Muscle of arm (tissue), 12 donors: ENCODE measurements around the gene NCOA3. TPM values are rescaled to one million over a fixed set of nuclear protein-coding genes. Genes with fewer than 3 reads are reported as not detected.
"Not testable (repeated sequence)": the region's sequence is repeated elsewhere in the genome, so short reads cannot be mapped to it uniquely, and the experiment has no call there.

Experiments used
- DNase-seq: peaks from one replicate; pipeline ENCODE4 v3.0.0-alpha.2; 2013
- polyA plus RNA-seq, 12 donors: library from polyadenylated mRNA; unstranded; fragments of 120-200 nt; gene quantifications; one replicate each; pipeline ENCODE4 v1.2.1, GENCODE V29; 2013; ENCODE audit not compliant: insufficient read length in 12 of 12

The NCOA3 gene
- polyA plus RNA-seq, 12 donors, result 12.4 to 26.2 (median 15.2) TPM; not detected in 1

- DNase-seq, result no peak
Measured at GRCh38 chr20:47499053-47499452, 2.6 kb upstream of the NCOA3 start.

GRCh38 chr20:47500082-47500481, 1.6 kb upstream of the NCOA3 start:
- not testable (repeated sequence) for DNase-seq

GRCh38 chr20:47500554-47500953, 1.1 kb upstream of the NCOA3 start:
- DNase-seq, result no peak

GRCh38 chr20:47501116-47501481, 588 bp upstream of the NCOA3 start:
- no peak for DNase-seq

- DNase-seq, result peak; percentile 36
Measured at GRCh38 chr20:47502271-47503239, 868 bp downstream of the NCOA3 start.

GRCh38 chr20:47503685-47504084, 2.0 kb downstream of the NCOA3 start:
- DNase-seq, result no peak

GRCh38 chr20:47506335-47506734, 4.6 kb downstream of the NCOA3 start:
- no peak for DNase-seq

GRCh38 chr20:47506850-47507249, 5.2 kb downstream of the NCOA3 start:
- DNase-seq, result no peak

GRCh38 chr20:47507275-47507981, 5.7 kb downstream of the NCOA3 start:
- DNase-seq, result not testable (repeated sequence)

GRCh38 chr20:47508278-47508677, 6.6 kb downstream of the NCOA3 start:
- no peak for DNase-seq

- no peak for DNase-seq
Measured at GRCh38 chr20:47509104-47509661, 7.5 kb downstream of the NCOA3 start.

- no peak for DNase-seq
Measured at GRCh38 chr20:47509685-47510084, 8.0 kb downstream of the NCOA3 start.

- DNase-seq, result no peak
Measured at GRCh38 chr20:47515843-47516242, 14.2 kb downstream of the NCOA3 start.

- no peak for DNase-seq
Measured at GRCh38 chr20:47521059-47521808, 19.5 kb downstream of the NCOA3 start.

GRCh38 chr20:47524015-47524784, 22.5 kb downstream of the NCOA3 start:
- DNase-seq, result no peak

- DNase-seq, result no peak
Measured at GRCh38 chr20:47527004-47527800, 25.5 kb downstream of the NCOA3 start.

- peak; percentile 29 for DNase-seq
Measured at GRCh38 chr20:47529840-47530239, 28.2 kb downstream of the NCOA3 start.

- no peak for DNase-seq
Measured at GRCh38 chr20:47531458-47531857, 29.8 kb downstream of the NCOA3 start.

- no peak for DNase-seq
Measured at GRCh38 chr20:47532002-47532401, 30.3 kb downstream of the NCOA3 start.

GRCh38 chr20:47533518-47534062, 31.9 kb downstream of the NCOA3 start:
- no peak for DNase-seq
